ENCODE data around the gene FMNL2.

The FMNL2 gene

DNA sequence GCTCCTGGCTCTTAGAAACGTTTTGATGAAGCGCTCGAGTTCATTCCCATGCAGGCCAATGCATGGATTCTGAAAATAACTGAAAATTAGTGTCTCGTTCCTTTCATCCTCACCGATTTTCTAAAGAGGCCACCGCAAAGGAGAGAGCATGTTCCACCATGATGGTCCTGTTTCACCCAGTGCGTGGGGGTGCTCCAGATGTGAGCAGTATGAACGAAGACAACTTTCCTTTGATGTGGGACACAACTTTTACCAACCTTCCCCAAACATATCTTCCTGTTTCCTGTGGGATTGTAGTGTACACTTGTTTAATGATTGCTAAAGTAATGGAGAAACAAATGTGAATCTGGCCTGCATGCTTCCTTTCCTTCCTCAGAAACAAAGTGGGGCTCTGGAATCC lies 267.8 kb downstream of the FMNL2 start:
- H3K9me2 ChIP-seq (replicated peaks; ENCODE audit: insufficient read depth, low read length) = no peaks in the 10 kb centered on the region
- H3K27me3 ChIP-seq (ENCODE audit: low read length) = no peaks in the 10 kb centered on the region
- TF ChIP-seq, protein P1, sequence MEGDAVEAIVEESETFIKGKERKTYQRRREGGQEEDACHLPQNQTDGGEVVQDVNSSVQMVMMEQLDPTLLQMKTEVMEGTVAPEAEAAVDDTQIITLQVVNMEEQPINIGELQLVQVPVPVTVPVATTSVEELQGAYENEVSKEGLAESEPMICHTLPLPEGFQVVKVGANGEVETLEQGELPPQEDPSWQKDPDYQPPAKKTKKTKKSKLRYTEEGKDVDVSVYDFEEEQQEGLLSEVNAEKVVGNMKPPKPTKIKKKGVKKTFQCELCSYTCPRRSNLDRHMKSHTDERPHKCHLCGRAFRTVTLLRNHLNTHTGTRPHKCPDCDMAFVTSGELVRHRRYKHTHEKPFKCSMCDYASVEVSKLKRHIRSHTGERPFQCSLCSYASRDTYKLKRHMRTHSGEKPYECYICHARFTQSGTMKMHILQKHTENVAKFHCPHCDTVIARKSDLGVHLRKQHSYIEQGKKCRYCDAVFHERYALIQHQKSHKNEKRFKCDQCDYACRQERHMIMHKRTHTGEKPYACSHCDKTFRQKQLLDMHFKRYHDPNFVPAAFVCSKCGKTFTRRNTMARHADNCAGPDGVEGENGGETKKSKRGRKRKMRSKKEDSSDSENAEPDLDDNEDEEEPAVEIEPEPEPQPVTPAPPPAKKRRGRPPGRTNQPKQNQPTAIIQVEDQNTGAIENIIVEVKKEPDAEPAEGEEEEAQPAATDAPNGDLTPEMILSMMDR (IDR thresholded peaks at IDR 0.05; ENCODE audit: insufficient read depth, low read length, poor library complexity, severe bottlenecking) = no peak
- TF ChIP-seq EZH2phosphoT487 (conservative IDR thresholded peaks at IDR 0.05; ENCODE audit: low read length) = no peak
- H3K36me3 ChIP-seq (ENCODE audit: low read length) = no peaks in the 10 kb centered on the region
- H3K79me2 ChIP-seq (ENCODE audit: insufficient read depth, low read length) = no peaks in the 10 kb centered on the region
- H3K9me3 ChIP-seq (ENCODE audit: insufficient read depth, low read length) = no peaks in the 10 kb centered on the region
- no peak overlapping the region for H3K27ac ChIP-seq (ENCODE audit: low read depth, low read length)
- no peak overlapping the region for H3K4me2 ChIP-seq (ENCODE audit: low read depth, low read length, poor library complexity, severe bottlenecking)
- no peak overlapping the region for H3K9ac ChIP-seq (ENCODE audit: low read length)
- H4K20me1 ChIP-seq (ENCODE audit: low read depth, low read length) = no peaks in the 10 kb centered on the region
- no peaks in the 10 kb centered on the region for H3F3A ChIP-seq (ENCODE audit: insufficient read depth)
- H2AFZ ChIP-seq (ENCODE audit: low read depth, low read length, severe bottlenecking) = no peak overlapping the region
- H3K4me3 ChIP-seq (ENCODE audit: insufficient read depth, low read length, poor library complexity, severe bottlenecking) = no peak overlapping the region

DNA sequence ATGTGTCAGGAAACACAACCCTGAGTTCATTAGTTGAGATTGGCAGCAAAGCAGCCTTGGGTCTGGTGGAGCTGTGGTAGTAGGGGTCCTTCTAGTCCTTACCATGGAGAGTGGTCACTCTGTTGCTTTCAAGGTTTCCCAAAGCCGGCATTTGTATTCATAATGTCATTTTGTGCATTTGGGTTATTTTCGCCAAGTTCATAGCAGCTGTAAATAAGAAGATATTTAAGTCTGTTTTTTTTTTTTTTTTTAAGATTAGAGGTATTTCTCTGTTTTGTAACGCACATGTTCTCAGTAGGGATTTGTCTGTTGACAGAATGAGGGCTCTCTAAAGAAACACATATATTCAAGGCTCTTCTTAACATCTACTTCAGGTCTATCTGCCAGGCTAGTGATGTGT lies 268.2 kb downstream of the FMNL2 start:
- Histone ChIP-seq H3K9me2 (replicated peaks; ENCODE audit: insufficient read depth, low read length) (no peaks in the 10 kb centered on the region), H3K9ac (ENCODE audit: low read length) (no peak overlapping the region), H3K36me3 (ENCODE audit: low read length) (no peaks in the 10 kb centered on the region), H3K27ac (ENCODE audit: low read depth, low read length) (no peak overlapping the region), H3K4me3 (ENCODE audit: insufficient read depth, low read length, poor library complexity, severe bottlenecking) (no peak overlapping the region), H3F3A (ENCODE audit: insufficient read depth) (no peaks in the 10 kb centered on the region), H3K79me2 (ENCODE audit: insufficient read depth, low read length) (no peaks in the 10 kb centered on the region), H3K9me3 (ENCODE audit: insufficient read depth, low read length) (no peaks in the 10 kb centered on the region), H4K20me1 (ENCODE audit: low read depth, low read length) (no peaks in the 10 kb centered on the region), H2AFZ (ENCODE audit: low read depth, low read length, severe bottlenecking) (no peak overlapping the region), H3K4me2 (ENCODE audit: low read depth, low read length, poor library complexity, severe bottlenecking) (no peak overlapping the region), H3K27me3 (ENCODE audit: low read length) (no peaks in the 10 kb centered on the region)
- no peak for TF ChIP-seq EZH2phosphoT487 (conservative IDR thresholded peaks at IDR 0.05; ENCODE audit: low read length)
- TF ChIP-seq, protein P1 (IDR thresholded peaks at IDR 0.05; ENCODE audit: insufficient read depth, low read length, poor library complexity, severe bottlenecking) = no peak

GRCh38 chr2:152606081-152606480 lies 271.1 kb downstream of the FMNL2 start:
- H3K36me3 ChIP-seq (ENCODE audit: low read length) = no peaks in the 10 kb centered on the region
- no peak overlapping the region for H3K9ac ChIP-seq (ENCODE audit: low read length)
- no peaks in the 10 kb centered on the region for H4K20me1 ChIP-seq (ENCODE audit: low read depth, low read length)
- no peaks in the 10 kb centered on the region for H3K27me3 ChIP-seq (ENCODE audit: low read length)
- no peak overlapping the region for H2AFZ ChIP-seq (ENCODE audit: low read depth, low read length, severe bottlenecking)
- H3K27ac ChIP-seq (ENCODE audit: low read depth, low read length) = no peak overlapping the region
- no peaks in the 10 kb centered on the region for H3K9me2 ChIP-seq (replicated peaks; ENCODE audit: insufficient read depth, low read length)
- H3K4me2 ChIP-seq (ENCODE audit: low read depth, low read length, poor library complexity, severe bottlenecking) = no peak overlapping the region
- H3K9me3 ChIP-seq (ENCODE audit: insufficient read depth, low read length) = no peaks in the 10 kb centered on the region
- TF ChIP-seq, protein P1 (IDR thresholded peaks at IDR 0.05; ENCODE audit: insufficient read depth, low read length, poor library complexity, severe bottlenecking) = no peak
- no peak for TF ChIP-seq EZH2phosphoT487 (conservative IDR thresholded peaks at IDR 0.05; ENCODE audit: low read length)
- H3K79me2 ChIP-seq (ENCODE audit: insufficient read depth, low read length) = no peaks in the 10 kb centered on the region
- no peak overlapping the region for H3K4me3 ChIP-seq (ENCODE audit: insufficient read depth, low read length, poor library complexity, severe bottlenecking)
- no peaks in the 10 kb centered on the region for H3F3A ChIP-seq (ENCODE audit: insufficient read depth)

Data from SU-DHL-6 (cell line).